Small intestine (tissue), 7 donors: ENCODE measurements around the gene TSPAN10. TPM values are rescaled to one million over a fixed set of nuclear protein-coding genes. Genes with fewer than 3 reads are reported as not detected.
"Not testable (repeated sequence)": the region's sequence is repeated elsewhere in the genome, so short reads cannot be mapped to it uniquely, and the experiment has no call there.

Source experiments
- DNase-seq, 2 donors: peaks; one replicate each; pipeline versions ENCODE4 v3.0.0 to v3.0.0-alpha.2; 2013
- FAIRE-seq: peaks from 2 replicates; lab custom pipeline; 2012; peaks lifted over from hg19 to GRCh38; lab: Jason Lieb, UNC
- H3K27ac ChIP-seq, 3 donors: one replicate each; pipeline ENCODE4 v1.5.1; 2013; ENCODE audit warnings: low read length in 2 of 3, mild to moderate bottlenecking in 2 of 3, control low read depth in 1 of 3, inconsistent platforms in 1 of 3, low read depth in 1 of 3, moderate library complexity in 1 of 3
- H3K27me3 ChIP-seq, 3 donors: one replicate each; pipeline ENCODE4 v1.6.1; 2013; ENCODE audit warnings: low read length in 3 of 3, inconsistent platforms in 1 of 3; ENCODE audit not compliant: control insufficient read depth in 3 of 3, insufficient read depth in 3 of 3
- H3K36me3 ChIP-seq, 3 donors: one replicate each; pipeline ENCODE4 v1.6.1; 2013; ENCODE audit warnings: low read length in 3 of 3, inconsistent platforms in 1 of 3, low read depth in 1 of 3, mild to moderate bottlenecking in 1 of 3, moderate library complexity in 1 of 3; ENCODE audit not compliant: control insufficient read depth in 3 of 3, insufficient read depth in 2 of 3
- H3K4me1 ChIP-seq, 3 donors: one replicate each; pipeline ENCODE4 v1.6.1; 2013; ENCODE audit warnings: low read length in 2 of 3, inconsistent platforms in 1 of 3, low read depth in 1 of 3, mild to moderate bottlenecking in 1 of 3, moderate library complexity in 1 of 3; ENCODE audit not compliant: control insufficient read depth in 3 of 3, insufficient read depth in 2 of 3
- H3K4me3 ChIP-seq, 3 donors: one replicate each; pipeline ENCODE4 v1.5.1; 2013; ENCODE audit warnings: low read length in 3 of 3, control low read depth in 1 of 3, inconsistent platforms in 1 of 3, low read depth in 1 of 3, mild to moderate bottlenecking in 1 of 3, moderate library complexity in 1 of 3
- H3K9me3 ChIP-seq, 2 donors: one replicate each; pipeline ENCODE4 v1.6.1; 2013; ENCODE audit warnings: low read depth in 1 of 2, low read length in 1 of 2; ENCODE audit not compliant: control insufficient read depth in 2 of 2, insufficient read depth in 1 of 2
- WGBS, 3 donors: extraction: QIAGEN DNeasy Blood & Tissue Kit; methylation state at CpG; one replicate each; pipeline ENCODE4 v1.1.7; 2013; 5-methylcytosine and 5-hydroxymethylcytosine counted together
- polyA plus RNA-seq, 4 donors: library from polyadenylated mRNA; stranded (reverse) in 3 of 4; unstranded in 1 of 4; fragments of 200-250 nt in 3 of 4; fragments of 120-200 nt in 1 of 4; gene quantifications; one replicate each; pipeline versions ENCODE4 v1.2.1 to v1.2.3, GENCODE V29; 2013
- donor health status: healthy with polysubstance abuse.
- donor health status: control.
- donor health status: control.
- donor health status: Bipolar disorder and iron deficiency.
- donor health status: healthy.

The TSPAN10 gene
- polyA plus RNA-seq, 4 donors = 0.40 to 1.1 TPM; not detected in 2

GRCh38 chr17:81616877-81617276 lies 20.1 kb upstream of the TSPAN10 start:
- Histone ChIP-seq H3K27me3 (no peaks in the 10 kb centered on the region), H3K9me3 (peaks cover 0 to 8% of the 10 kb centered on the region in 2 donors), H3K27ac (no peak overlapping the region), H3K36me3 (peaks cover 13 to 75% (median 21%) of the 10 kb centered on the region in 3 donors), H3K4me1 (no peaks in the 10 kb centered on the region), H3K4me3 (no peak overlapping the region)
- WGBS, 3 donors = 49 to 70% (median 68%) methylated on average over 6 to 7 of the region's 7 CpGs
- DNase-seq = no peak
- no peak for FAIRE-seq

GRCh38 chr17:81618307-81618706 lies 18.7 kb upstream of the TSPAN10 start:
- not testable (repeated sequence) for H3K9me3 ChIP-seq, H3K27ac ChIP-seq, H3K4me3 ChIP-seq, H3K4me1 ChIP-seq, DNase-seq, FAIRE-seq, H3K27me3 ChIP-seq
- peaks cover 15 to 72% (median 15%) of the 10 kb centered on the region in 3 donors for H3K36me3 ChIP-seq
- 96 to 97% (median 96%) methylated on average over 4 to 33 of the region's 36 CpGs for WGBS, 3 donors

DNA sequence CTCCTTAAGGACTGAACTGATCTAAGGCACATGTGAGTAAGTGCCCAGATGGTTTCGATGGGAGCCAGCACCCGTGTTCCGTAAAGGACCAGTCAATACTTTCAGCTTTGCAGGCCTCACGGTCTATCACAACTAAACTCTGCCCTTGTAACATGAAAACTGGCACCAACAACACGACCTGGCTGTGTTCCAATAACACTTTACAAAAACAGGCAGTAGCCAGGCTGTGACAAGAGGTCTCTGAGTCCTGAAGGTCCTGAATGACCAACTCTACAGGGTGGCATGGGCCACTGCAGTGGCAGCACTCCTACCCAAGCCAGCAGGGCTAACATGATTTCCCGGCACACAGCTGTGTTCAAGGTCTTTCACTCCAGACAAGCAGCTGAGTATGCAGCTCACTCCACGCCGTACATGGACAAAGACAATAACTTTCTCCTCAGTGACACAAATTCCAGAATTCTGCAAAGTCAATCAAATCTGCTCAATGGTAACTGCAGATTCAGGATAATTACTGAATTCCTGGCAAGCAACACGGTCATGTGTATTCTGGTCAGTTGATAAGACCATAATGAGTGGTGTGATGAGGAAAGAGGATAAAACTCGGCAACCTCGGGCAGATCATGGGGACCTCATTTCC lies 15.4 kb upstream of the TSPAN10 start:
- DNase-seq = no peak
- Histone ChIP-seq H3K4me3 (no peak overlapping the region), H3K27me3 (no peaks in the 10 kb centered on the region), H3K27ac (no peak overlapping the region), H3K4me1 (no peaks in the 10 kb centered on the region), H3K9me3 (peaks cover 0 to 18% of the 10 kb centered on the region in 2 donors), H3K36me3 (peaks cover 22 to 71% (median 24%) of the 10 kb centered on the region in 3 donors)
- FAIRE-seq = no peak
- 64 to 83% (median 68%) methylated on average over 11 of the region's 11 CpGs for WGBS, 3 donors

GRCh38 chr17:81630274-81630673 lies 6.7 kb upstream of the TSPAN10 start:
- Histone ChIP-seq H3K4me1 (peaks cover 0 to 5% (median under 1%) of the 10 kb centered on the region in 3 donors), H3K9me3 (peaks cover 0 to 9% of the 10 kb centered on the region in 2 donors), H3K27ac (no peak overlapping the region), H3K27me3 (no peaks in the 10 kb centered on the region), H3K36me3 (peaks cover 7 to 56% (median 13%) of the 10 kb centered on the region in 3 donors), H3K4me3 (no peak overlapping the region)
- FAIRE-seq (no peak), DNase-seq (no peak)
- WGBS, 3 donors = 87 to 92% (median 89%) methylated on average over 8 of the region's 8 CpGs

- peaks cover 5 to 43% (median 11%) of the 10 kb centered on the region in 3 donors for H3K36me3 ChIP-seq
- DNase-seq (no peak), FAIRE-seq (no peak)
- H3K9me3 ChIP-seq = no peaks in the 10 kb centered on the region
- WGBS, 3 donors = 76 to 85% (median 78%) methylated on average over 7 of the region's 7 CpGs
- no peaks in the 10 kb centered on the region for H3K27me3 ChIP-seq
- H3K4me1 ChIP-seq = peaks cover 0 to 15% (median 3%) of the 10 kb centered on the region in 3 donors
- no peak overlapping the region for H3K4me3 ChIP-seq
- H3K27ac ChIP-seq = no peak overlapping the region
These were observed 5.5 kb upstream of the TSPAN10 start for GRCh38 chr17:81631482-81631881.

DNA sequence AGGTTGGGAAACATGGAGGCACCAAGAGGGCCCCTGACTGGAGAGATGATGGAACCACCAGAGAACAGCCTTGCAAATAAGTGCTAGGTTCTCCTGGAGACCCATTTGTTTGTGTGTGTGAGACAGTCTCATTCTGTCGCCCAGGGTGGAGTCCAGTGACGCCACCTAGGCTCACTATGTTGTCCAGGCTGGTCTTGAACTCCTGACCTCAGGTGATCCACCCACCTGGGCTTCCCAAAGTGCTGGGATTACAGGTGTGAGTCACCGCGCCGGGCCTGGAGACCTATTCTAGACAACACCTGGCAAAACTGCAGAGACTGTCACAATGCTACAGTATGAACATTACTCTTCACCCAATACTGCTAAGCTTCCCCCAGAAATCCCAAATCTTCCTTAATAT lies 1.6 kb upstream of the TSPAN10 start:
- Histone ChIP-seq H3K36me3 (peaks cover 0 to 11% (median 0%) of the 10 kb centered on the region in 3 donors), H3K27ac (no peak overlapping the region), H3K27me3 (no peaks in the 10 kb centered on the region), H3K4me1 (peaks cover 0 to 15% (median 3%) of the 10 kb centered on the region in 3 donors), H3K4me3 (peak overlapping the region in 1 of 3 donors; percentile 69), H3K9me3 (no peaks in the 10 kb centered on the region)
- DNase-seq (peak in 1 of 2 donors; percentile 38), FAIRE-seq (no peak)
- WGBS, 3 donors = 50 to 81% (median 60%) methylated on average over 5 of the region's 5 CpGs

DNA sequence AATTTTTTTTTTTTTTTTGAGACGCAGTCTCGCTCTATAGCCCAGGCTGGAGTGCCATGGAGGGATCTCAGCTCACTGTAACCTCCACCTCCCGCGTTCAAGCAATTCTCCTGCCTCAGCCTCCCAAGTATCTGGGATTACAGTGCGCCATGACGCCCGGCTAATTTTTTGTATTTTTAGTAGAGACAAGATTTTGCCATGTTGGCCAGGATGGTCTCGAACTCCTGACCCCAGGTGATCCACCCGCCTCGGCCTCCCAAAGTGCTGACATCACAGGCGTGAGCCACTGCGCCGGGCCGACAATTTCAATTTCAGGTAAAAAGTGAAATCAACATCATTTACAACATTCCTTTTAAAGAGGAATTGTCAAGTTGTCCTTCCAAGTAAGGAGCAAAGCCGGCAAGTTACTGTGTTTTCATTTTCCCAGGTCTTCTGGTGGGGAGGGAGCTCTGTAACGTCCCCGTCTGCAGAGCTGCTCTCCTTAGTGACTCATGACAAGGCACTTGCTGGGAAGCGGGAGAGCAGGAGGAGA lies 957 bp upstream of the TSPAN10 start:
- Histone ChIP-seq H3K27me3 (no peaks in the 10 kb centered on the region), H3K27ac (peak overlapping the region; percentile 76 to 95 (median 83)), H3K4me3 (peak overlapping the region; percentile 69 to 99 (median 82)), H3K36me3 (peaks cover 0 to 6% (median 0%) of the 10 kb centered on the region in 3 donors), H3K9me3 (no peaks in the 10 kb centered on the region), H3K4me1 (peaks cover 0 to 15% (median 3%) of the 10 kb centered on the region in 3 donors)
- FAIRE-seq (no peak), DNase-seq (no peak)
- WGBS, 3 donors = 16 to 30% (median 19%) methylated on average over 18 of the region's 18 CpGs

DNA sequence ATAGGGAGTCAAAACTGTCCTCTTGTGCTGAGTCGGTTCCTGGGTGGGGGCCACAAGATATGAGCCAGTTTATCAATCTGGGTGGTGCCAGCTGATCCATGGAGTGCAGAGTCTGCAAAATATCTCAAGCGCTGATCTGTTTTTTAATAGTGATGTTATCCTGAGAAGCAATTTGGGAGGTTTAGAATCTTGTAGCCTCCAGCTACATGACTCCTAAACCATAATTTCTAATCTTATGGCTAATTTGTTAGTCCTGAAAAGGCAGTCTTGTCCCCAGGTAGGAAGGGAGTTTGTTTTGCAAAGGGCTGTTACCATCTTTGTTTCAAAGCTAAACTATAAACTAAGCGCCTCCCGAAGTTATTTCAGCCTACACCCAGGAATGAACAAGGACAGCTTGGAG lies 1.7 kb downstream of the TSPAN10 start:
- Histone ChIP-seq H3K36me3 (peaks cover 0 to 3% (median 0%) of the 10 kb centered on the region in 3 donors), H3K27me3 (no peaks in the 10 kb centered on the region), H3K27ac (no peak overlapping the region), H3K9me3 (no peaks in the 10 kb centered on the region), H3K4me3 (no peak overlapping the region), H3K4me1 (peaks cover 0 to 15% (median 3%) of the 10 kb centered on the region in 3 donors)
- DNase-seq (no peak), FAIRE-seq (no peak)
- WGBS, 3 donors = 39 to 70% (median 54%) methylated on average over 4 of the region's 4 CpGs
